SKM-1 (cell line): ENCODE data around the gene BTF3.
"Not testable (repeated sequence)": the region's sequence is repeated elsewhere in the genome, so short reads cannot be mapped to it uniquely, and the experiment has no call there.

ENCODE experiments used
- DNase-seq: peaks from one replicate; lab custom pipeline; 2025; ENCODE audit not compliant: unreplicated experiment; lab: John Stamatoyannopoulos, UW

The BTF3 gene

DNA sequence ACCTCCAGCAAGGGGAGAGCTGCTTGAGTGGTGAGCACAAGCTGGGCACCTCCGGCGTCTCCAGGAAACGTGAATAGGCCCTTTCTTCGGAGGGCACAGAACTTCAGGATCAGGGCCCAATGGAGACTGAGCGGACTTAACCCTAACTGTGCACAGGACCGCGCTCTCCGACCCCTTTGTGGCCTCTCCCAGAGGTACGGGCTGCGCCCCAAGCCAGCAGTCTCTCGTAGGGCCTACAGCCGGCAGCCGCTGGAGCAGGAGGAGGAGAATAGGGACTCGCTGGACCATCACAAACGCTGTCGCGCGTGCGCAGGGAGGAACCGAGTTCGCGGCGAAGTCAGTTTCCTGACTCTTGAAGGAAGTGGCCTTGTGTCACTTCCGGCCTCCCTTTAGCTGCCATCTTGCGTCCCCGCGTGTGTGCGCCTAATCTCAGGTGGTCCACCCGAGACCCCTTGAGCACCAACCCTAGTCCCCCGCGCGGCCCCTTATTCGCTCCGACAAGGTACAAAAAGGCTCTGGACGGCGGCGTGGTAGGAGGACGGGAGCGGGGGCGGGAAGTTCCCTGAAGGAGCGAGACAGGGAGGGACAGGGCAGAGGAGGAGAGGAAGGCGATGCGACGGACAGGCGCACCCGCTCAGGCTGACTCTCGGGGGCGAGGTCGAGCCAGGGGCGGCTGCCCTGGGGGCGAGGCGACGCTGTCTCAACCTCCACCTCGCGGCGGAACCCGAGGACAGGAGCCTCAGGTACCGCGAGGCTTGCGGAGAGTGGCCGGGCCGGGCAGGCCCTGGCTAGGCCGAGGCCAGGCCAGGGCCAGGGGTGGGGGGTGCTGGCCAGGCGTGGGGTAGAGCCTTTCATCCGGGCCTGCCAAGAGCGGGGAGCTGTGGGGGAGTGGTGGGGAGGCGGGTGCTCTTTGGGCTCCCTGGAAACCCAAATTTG lies at the start of gene BTF3:
Gene BTF3, plus strand, starts transcription at position 386 of the 936 bp plus-strand sequence. Its CDS starts 226 bp downstream, at position 612.
- peak; percentile 90 for DNase-seq

DNA sequence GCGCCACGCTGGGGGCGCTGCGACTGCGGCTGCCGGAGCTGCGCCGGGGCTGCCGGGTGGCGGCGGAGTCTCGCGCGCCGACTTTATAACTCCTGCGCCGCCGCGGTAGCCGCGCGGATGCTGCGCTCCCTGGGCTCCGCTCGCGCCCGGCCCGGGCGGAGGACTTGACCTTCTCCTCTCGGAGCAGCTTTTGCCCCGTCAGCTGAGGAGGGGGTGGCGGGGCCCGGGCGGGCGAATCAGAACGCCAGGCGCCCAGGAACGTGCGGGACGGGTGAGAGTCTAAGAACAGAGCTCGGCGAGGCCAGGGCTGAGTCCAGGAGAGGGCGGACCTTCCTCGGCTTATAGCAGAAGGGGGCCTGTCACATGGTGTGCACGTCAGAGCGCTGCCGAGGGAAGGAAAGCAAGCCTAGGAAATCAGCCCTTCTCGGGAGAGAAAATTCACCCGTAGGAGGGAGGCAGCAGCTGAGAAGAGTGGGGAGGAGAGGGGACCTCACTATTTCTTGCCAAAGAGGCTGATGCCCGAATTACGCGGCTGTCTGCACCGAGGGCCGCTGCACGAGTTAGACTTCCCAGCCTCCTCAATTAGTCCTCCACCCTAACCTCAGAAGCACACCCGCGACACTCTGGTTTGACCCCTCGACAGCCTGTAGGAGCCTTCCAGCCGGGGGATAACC lies 49.6 kb upstream of the BTF3 start, which contains the start of gene FOXD1:
Gene FOXD1, minus strand, starts transcription at position 315 of the 674 bp plus-strand sequence. CDS start 415 bp downstream, outside the sequence.
- no peak for DNase-seq

DNA sequence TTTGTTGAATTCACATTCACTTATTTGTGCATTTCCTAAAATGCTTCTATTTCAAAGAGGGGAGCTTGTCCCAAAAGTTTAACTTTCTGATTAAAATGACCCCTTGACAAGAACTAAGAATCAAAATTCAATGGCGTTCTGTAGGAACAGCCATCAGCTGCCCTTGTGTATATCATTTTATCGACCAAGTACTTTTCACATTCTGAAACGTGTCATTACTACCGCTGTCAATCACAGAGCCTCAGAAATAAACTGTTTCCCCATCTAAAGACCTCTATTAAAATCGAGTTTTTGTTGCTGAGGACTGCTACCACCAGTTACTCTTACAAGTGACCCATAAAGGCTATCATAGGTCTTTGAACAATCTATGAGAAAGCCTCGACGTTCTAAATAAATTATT lies 48.1 kb upstream of the BTF3 start:
- no peak for DNase-seq

DNA sequence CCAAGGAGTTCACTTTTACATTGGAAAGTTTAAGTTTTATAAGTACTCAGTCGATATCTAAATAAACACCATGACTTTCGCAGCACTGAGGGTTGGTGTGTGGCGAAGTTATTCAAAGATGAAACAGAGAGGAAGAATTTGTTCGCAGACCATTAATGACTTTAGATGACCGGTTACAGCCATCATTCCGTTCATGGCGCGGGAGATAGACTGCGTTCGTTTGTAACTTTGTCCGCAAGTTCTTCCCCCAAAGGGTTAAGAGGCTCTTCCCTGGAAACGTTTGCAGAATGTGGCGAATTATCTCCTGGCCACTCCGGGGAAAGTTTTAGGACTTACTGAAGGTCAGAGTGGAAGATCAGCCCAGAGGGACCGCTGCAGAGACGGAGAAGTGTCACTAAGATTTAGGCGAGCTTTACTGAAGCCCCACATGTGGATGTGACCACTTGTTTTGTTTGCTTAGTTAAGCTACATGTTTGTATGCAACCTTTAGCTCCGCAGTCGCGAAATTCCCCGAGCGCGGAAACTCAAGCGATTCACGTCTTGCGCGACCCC lies 47.5 kb upstream of the BTF3 start:
- no peak for DNase-seq

DNA sequence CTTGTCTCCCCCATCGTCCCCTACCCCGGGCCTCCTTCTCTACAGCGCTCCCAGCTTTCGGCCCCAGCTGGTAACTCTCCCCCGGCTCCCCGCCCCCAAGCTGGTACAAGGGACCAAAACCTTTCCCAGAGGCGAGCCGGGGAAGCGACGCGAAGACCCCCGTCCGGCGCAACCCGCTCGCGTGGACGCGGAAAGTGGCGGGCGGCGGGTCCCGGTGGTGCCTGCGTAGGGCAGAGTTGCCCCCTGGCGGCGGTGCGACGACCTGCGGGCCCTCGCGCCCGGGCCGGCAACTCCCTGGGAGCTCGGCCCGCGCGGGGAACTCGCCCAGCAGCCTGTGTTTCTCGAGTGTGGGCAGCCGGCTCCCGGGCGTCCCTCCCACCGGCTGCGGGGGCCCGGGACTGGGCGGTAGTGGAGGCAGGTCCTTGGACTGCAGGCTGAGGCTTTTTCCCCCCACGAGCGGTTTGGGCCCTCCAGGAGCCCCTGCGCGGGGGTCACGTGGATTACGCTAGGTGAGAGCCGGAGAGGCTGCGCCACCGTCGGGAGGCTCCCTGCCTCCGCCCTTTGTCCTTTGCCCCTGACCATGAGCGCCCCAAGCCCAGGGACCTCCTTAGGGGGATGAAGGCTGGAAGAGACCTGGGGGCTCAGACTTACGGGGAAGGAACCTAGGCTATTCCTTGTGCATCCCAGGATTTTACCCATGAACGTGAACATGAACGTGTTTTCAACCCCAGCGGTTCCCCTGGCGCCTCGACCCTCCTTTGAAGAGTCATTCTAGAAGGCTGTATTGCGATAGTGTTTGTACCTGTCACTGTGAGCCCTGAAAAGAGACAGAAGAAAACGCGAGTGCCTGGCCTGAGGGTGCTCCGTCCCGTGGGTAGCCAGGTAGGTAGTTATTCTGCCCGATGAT lies 46.8 kb upstream of the BTF3 start:
- no peak for DNase-seq

DNA sequence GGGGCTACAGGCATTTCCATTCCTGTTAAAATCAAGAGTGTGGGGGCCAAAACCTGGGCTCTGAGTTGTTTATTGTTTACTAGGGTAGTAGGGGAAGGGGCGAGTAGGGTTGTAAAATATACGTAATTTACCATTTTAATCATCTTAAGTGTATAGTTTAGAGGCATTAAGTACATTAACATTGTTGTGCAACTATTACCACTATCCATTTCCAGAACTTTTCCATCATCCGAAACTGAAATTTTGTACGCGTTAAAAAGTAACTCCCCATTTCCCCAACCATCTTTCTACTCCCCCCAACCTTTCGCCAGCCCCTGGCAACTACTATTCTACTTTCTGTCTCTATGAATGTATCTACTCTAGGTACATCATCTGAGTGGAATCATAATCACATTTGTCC lies 46.0 kb upstream of the BTF3 start:
- DNase-seq: no peak

DNA sequence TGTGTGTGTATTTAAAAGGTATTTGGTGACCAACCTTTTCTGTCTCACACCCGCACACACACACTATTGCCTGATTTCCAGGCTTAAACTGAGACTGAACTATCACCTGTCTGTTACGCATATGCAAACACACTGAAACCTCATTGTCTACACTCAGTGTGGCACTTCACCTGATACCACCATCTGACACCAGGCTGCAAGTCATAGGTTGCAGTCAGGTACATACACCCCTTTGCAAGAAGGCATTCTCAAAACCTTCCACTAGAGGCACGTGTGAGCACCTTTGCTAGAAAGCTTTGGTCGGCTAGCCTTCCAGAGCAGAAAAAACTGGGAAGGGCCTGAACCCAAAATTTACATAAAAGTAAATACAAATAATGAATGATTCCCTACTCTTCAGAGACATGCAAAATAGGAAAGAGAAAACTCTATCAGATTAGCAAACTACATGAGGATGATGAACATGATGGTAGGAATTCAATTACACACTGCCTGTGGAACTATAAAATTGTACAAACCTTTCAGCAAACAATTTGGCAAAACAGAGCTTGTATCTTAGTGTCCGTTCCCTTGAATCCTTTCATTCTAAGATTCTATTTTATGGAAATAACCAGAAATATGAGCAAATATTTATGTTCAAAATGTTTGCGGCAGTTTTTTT lies 43.7 kb upstream of the BTF3 start:
- DNase-seq: no peak

DNA sequence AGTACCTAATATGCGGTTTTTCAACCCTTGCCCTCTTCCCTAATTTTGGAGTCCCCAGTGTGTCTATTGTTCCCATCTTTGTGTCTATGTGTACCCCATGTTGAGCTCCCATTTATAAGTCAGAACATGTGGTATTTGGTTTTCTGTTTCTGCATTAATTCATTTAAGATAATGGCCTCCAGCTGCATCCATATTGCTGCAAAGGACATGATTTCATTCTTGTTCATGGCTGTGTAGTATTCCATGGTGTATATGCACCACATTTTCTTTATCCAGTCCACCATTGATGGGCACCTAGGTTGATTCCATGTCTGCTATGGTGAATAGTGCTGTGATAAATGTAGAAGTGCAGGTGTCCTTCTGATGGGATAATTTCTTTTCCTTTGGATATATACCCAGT lies 41.8 kb upstream of the BTF3 start:
- DNase-seq: not testable (repeated sequence)

DNA sequence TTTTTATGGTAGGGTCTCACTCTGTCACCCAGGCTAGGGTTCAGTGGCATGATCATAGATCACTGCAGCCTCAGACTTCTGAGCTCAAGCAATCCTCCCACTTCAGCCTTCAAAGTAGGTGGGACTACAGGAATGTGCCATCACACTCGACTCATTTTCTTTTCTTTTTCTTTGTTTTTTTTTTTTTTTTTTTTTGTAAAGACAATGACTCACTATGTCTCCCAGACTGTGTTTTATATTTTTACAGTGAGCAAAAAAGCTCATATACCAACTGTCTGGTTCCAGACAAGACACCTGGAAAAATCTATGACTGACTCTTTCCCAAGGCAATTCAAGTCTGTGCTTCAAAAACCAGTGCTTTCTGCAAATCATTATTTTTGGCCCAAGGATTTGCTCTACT lies 38.9 kb upstream of the BTF3 start:
- DNase-seq: no peak

DNA sequence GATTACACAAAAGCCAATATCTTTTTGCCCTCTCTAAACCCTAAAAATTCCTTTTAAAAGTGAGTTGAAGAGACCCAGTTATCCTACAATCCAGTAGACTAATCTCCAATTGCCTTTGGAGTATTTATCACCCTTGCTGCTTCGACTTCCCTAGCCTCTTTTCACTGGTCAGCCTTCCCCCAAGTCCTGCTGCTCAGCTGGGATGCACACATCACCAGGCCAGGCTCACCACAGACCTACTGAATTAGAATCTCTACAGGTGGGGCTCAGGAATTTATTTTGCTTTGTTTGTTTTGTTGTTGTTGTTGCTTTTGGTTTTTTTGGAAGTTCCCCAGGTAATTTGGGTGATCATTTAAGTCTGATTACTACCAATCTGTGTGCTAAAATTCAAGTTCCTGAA lies 38.1 kb upstream of the BTF3 start:
- no peak for DNase-seq

DNA sequence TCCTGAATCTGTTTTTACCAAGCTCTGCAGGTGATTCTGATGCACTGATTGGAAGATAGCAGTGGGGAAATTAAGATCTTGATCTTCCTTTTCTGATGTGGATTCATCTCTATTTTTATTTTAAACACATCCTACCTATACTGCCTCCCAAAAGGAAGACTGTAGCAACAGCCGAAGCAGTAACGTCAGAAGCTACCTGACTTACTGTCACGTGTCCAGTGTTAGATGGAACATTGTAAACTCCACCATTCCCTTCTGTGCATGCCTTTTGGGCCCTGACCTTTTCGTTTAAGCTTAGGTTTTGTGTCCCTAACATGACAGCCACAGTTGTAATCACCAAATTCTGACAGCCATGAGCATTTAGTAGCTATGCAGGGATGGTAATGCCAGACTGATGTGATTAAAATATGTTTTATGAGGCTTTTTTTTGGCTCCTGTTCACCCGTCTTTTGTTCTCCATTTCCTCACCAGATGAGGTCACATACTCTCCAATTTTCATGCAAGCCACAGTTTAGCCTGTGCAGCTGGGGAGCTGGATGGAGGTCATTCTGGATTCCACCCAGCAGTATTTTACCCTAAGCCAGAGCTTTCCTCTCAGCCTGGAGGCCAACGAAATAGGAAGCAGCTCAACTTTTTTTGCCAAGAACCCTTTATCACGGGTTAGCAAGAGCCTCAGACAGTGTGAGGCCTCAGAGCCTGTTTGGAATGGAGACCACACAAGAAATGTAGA lies 34.1 kb upstream of the BTF3 start:
- no peak for DNase-seq

DNA sequence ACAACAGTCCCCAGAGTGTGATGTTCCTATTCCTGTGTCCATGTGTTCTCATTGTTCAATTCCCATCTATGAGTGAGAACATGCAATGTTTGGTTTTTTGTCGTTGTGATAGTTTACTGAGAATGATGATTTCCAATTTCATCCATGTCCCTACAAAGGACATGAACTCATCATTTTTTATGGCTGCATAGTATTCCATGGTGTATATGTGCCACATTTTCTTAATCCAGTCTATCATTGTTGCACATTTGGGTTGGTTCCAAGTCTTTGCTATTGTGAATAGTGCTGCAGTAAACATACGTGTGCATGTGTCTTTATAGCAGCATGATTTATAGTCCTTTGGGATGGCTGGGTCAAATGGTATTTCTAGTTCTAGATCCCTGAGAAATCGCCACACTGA lies 29.6 kb upstream of the BTF3 start:
- DNase-seq: not testable (repeated sequence)

DNA sequence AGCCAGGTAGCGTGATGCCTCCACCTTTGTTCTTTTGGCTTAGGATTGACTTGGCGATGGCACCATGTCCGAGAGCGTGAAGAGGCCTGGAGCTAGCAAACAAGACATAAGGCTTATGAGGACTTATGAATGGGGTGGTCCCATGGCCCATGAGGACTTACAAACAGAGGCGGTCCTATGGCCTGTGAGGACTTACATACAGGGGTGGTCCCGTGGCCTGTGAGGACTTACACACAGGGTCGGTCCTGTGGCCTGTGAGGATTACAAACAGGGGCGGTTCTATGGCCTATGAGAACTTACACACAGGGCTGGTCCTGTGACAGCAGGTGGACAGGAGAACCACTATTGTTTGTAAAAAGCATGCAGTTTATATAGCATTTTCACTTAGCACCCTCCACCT lies 28.4 kb upstream of the BTF3 start:
- no peak for DNase-seq

DNA sequence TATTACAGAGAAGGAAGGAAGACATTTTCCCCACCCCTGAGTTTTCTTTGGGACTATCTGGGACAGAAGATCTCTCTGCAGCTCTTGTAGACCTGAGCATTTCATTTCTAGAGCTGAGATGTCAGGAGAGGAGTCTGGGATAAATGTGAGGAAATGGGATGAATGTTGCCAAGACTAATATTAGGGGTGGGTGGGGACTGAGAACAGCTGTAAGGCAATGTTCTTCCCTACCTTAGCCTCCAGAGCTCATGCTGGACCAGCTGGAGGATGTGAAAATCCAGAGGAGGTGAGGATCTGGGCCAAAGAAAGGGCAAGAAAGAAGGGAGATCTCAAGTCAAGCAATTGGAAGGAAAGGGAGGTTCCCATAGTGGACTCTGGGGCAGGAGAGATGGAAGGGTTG lies 26.6 kb upstream of the BTF3 start:
- no peak for DNase-seq

DNA sequence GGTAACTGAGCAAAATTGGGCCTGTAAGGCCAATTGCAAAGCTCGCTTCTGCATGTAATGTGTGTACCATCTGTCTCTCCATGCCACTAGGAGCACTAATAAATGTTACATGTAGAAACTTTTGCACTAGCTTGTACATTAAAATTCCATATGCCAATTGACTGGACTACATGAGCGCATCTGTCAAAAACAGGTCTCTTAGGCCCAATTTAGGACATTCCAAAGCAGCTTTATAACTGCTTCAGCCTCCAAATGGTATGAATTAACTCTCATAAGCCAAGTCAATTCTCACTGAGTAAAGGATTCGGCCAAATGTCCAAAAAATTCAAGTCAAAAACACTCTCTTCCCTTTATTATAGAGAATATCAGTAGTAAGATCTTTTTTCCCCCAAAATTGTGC lies 26.1 kb upstream of the BTF3 start:
- DNase-seq: no peak

DNA sequence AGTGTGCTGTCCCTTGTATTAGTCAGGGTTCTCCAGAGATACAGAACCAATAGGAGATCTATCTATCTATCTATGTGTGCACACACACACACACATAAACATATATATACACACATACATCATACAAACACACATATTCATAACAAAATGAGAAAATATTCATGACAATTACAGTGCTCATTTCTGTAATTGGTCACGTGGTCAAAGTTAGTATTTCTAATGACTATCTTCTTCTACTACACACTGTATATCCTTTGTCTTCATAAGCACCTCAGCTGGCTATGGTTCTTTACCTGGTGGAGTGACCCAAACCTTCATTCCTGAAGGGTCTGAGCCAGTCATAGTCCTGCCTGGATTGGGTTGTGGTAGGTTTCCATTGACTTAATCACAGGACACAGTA lies 17.7 kb upstream of the BTF3 start:
- no peak for DNase-seq

DNA sequence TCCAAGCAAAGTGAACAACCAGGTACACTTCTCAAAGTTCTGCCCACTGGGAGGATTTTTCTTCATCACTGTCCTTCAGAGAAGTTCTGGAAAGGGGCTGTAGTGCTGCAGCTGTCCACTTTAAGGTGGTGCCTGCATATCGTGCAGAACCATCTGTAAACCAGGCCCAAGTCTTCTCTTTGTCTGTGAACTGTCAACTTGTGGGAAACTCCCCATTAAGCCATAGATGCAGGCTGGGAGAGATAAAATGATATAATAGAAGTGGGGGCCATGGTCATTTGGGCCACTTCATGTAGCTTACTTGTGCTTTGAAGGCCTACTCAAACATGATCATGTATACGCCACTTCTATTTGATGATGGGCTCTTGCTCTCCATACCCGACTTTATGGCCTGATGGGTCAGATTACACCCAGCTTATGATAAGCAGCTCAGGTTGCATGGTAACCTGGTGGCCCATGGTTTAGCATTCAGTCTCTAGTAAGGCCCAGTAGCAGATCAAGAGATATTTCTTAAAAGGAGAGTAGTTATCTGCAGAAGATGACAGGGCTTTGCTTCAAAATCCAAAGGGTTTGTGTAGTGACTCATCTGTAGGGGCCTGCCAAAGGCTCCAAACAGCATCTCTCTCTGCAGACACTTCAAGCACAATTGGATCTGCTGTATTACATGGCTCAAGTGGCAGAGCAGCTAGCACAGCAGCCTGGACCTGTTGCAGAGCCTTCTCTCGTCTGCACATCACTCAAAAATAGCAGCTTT lies 15.7 kb upstream of the BTF3 start:
- no peak for DNase-seq

DNA sequence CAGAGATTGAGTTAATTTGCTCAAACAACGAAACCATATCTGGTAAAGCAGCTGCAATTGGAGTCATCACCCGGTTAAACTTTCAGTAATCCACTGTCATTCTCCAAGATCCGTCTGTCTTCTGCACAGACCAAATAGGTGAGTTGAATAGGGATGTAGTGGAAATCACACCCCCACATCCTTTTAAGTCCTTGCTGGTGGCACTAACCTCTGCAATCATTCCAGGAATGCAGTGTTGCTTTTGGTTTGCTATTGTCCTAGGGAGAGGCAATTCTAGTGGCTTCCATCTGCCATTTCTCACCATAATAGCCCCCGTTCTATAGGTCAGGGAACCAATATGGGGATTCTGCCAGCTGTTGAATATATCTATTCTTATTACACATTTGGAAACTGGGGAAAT lies 14.6 kb upstream of the BTF3 start:
- no peak for DNase-seq

DNA sequence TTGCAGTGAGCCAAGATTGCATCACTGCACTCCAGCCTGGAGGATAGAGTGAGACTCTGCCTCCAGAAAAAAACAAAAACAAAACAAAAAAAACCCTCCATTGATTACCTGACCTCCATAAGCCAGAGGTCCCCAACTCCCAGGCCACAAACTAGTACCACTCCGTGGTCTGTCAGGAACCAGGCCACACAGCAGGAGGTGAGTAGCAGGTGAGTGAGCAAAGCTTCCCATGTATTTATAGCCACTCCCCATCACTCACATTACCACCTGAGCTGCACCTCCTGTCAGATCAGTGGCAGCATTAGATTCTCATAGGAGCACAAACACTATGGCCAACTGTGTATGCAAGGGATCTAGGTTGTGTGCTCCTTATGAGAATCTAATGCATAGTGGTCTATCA lies 13.7 kb upstream of the BTF3 start:
- no peak for DNase-seq
